Measurements from ENCODE around the gene S100A13.

Gene S100A13

DNA sequence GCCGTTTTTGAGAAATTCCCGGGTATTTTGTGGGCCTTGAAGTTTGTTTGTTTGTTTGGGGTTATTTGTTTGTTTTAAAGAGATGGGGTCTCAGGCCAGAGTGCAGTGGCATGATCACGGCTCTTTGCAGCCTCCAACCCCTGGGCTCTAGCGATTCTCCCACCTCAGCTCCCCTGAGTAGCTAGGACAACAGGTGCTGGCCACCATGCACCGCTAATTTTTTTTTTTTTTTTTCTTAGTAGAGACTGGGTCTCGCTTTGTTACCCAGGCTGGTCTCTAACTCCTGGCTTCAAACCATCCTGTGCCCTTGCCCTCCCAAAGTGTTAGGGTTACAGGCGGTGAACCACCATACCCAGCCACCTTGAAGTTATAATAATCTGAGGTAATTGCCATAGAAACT is 8.6 kb upstream of the S100A13 start:
- Mint-ChIP-seq H3K4me3 (peak overlapping the region; percentile 91), H3K9me3 (no peaks in the 10 kb centered on the region), H3K4me1 (peaks cover 45% of the 10 kb centered on the region), H3K27me3 (no peaks in the 10 kb centered on the region), H3K36me3 (peaks cover 12% of the 10 kb centered on the region), H3K27ac (peak overlapping the region; percentile 41)

GRCh38 chr1:153633754-153634665 is 6.7 kb upstream of the S100A13 start, which contains the start of gene CHTOP:
TSS of gene CHTOP (plus strand) at chr1:153634066. CDS start at chr1:153636589, 2,523 bp downstream.
- peak within 1 kb of the TSS; percentile 100 for H3K27ac Mint-ChIP-seq
- peaks cover 12% of the 10 kb centered on the region for H3K36me3 Mint-ChIP-seq
- peak within 1 kb of the TSS; percentile 91 for H3K4me3 Mint-ChIP-seq
- H3K9me3 Mint-ChIP-seq, result no peaks in the 10 kb centered on the region
- H3K27me3 Mint-ChIP-seq, result no peaks in the 10 kb centered on the region
- H3K4me1 Mint-ChIP-seq, result peaks cover 44% of the 10 kb centered on the region

GRCh38 chr1:153633161-153633753 is 6.0 kb upstream of the S100A13 start:
- peaks cover 44% of the 10 kb centered on the region for H3K4me1 Mint-ChIP-seq
- peak overlapping the region; percentile 91 for H3K4me3 Mint-ChIP-seq
- no peaks in the 10 kb centered on the region for H3K9me3 Mint-ChIP-seq
- peaks cover 12% of the 10 kb centered on the region for H3K36me3 Mint-ChIP-seq
- peak overlapping the region; percentile 91 for H3K27ac Mint-ChIP-seq
- H3K27me3 Mint-ChIP-seq, result no peaks in the 10 kb centered on the region

GRCh38 chr1:153631047-153632022 is 4.0 kb upstream of the S100A13 start:
- H3K36me3 Mint-ChIP-seq, result peaks cover 4% of the 10 kb centered on the region
- H3K27ac Mint-ChIP-seq, result peak overlapping the region; percentile 3
- H3K27me3 Mint-ChIP-seq, result peaks cover 1% of the 10 kb centered on the region
- H3K4me1 Mint-ChIP-seq, result peaks cover 29% of the 10 kb centered on the region
- no peaks in the 10 kb centered on the region for H3K9me3 Mint-ChIP-seq
- no peak overlapping the region for H3K4me3 Mint-ChIP-seq

DNA sequence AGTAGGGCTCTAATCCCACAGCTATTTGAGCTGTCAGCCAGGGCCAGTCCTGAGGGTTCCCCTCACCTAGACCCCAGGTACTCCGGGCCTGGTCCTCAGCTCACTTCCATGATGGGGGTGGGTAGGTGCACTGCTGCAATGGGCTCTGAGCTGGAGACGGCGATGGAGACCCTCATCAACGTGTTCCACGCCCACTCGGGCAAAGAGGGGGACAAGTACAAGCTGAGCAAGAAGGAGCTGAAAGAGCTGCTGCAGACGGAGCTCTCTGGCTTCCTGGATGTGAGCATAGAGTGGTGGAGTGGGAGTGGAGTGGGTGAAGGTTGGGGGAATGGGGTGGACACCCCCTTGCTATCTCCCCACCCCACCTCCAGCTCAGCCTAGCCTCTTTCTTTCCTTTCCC is 3.1 kb upstream of the S100A13 start:
- Mint-ChIP-seq H3K27ac (peak overlapping the region; percentile 59), H3K27me3 (peaks cover 4% of the 10 kb centered on the region), H3K9me3 (no peaks in the 10 kb centered on the region), H3K36me3 (peaks cover 4% of the 10 kb centered on the region), H3K4me1 (peaks cover 21% of the 10 kb centered on the region), H3K4me3 (no peak overlapping the region)

- H3K4me3 Mint-ChIP-seq, result no peak overlapping the region
Observed at GRCh38 chr1:153629971-153630370, 2.7 kb upstream of the S100A13 start.

DNA sequence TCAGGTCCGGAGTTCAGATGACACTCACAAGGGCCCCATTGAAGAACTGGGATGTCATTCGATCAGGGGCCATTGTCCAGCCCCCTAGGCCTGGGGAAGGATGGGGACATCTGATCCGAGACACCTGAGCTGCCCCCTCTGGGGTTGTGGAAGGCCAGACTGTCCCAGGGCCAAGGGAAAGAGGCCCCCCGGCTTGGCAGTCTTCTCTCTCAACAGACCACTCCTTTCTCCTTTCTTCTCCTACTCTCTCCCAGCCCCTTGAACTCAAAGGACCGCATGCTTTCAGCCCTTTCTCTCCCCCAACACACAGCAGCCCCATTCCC is 2.0 kb upstream of the S100A13 start:
- H3K9me3 Mint-ChIP-seq, result no peaks in the 10 kb centered on the region
- H3K27me3 Mint-ChIP-seq, result peaks cover 4% of the 10 kb centered on the region
- H3K4me1 Mint-ChIP-seq, result peaks cover 21% of the 10 kb centered on the region
- no peak overlapping the region for H3K4me3 Mint-ChIP-seq
- no peak overlapping the region for H3K27ac Mint-ChIP-seq
- H3K36me3 Mint-ChIP-seq, result peaks cover 2% of the 10 kb centered on the region

More at GRCh38 chr1:153629971-153630370, 2.7 kb upstream of the S100A13 start:
- Mint-ChIP-seq H3K4me1 (peaks cover 21% of the 10 kb centered on the region), H3K36me3 (peaks cover 4% of the 10 kb centered on the region), H3K27me3 (peaks cover 4% of the 10 kb centered on the region), H3K27ac (no peak overlapping the region), H3K9me3 (no peaks in the 10 kb centered on the region)

- peaks cover 21% of the 10 kb centered on the region for H3K4me1 Mint-ChIP-seq
- no peaks in the 10 kb centered on the region for H3K9me3 Mint-ChIP-seq
- H3K27me3 Mint-ChIP-seq, result peaks cover 4% of the 10 kb centered on the region
- H3K4me3 Mint-ChIP-seq, result no peak overlapping the region
- no peak overlapping the region for H3K27ac Mint-ChIP-seq
- peaks cover under 1% of the 10 kb centered on the region for H3K36me3 Mint-ChIP-seq
Observed at GRCh38 chr1:153628638-153629342, 1.5 kb upstream of the S100A13 start.

GRCh38 chr1:153627715-153628626 is 666 bp upstream of the S100A13 start, which contains the start of gene S100A1:
TSS of gene S100A1 (plus strand) at chr1:153628434. CDS start at chr1:153630522, 2,088 bp downstream.
- peaks cover 4% of the 10 kb centered on the region for H3K27me3 Mint-ChIP-seq
- no peaks in the 10 kb centered on the region for H3K36me3 Mint-ChIP-seq
- H3K4me3 Mint-ChIP-seq, result no peak within 1 kb of the TSS
- no peaks in the 10 kb centered on the region for H3K9me3 Mint-ChIP-seq
- peaks cover 13% of the 10 kb centered on the region for H3K4me1 Mint-ChIP-seq
- no peak within 1 kb of the TSS for H3K27ac Mint-ChIP-seq

DNA sequence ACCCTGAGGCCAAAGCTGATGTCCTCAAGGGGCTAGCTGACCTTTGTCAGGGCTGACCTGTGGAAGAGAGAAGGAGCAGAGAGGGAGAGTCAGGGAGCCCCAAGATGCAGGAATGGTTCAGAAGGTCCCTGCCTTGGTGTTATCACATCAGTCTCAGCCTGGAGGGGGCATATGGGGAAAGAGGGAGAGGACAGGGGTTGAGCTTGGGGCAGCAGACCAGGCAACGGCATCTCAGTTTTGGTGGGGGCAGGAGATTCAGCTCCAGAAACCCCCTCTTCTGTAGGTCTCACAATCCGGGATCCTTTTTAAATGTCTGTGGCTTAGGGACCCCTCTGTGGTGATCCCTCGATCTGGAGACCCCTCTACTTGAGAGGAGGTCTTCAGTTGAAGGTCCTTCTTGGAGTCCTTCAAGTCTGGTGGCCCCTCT is 815 bp downstream of the S100A13 start:
- H3K36me3 Mint-ChIP-seq, result no peaks in the 10 kb centered on the region
- peaks cover 5% of the 10 kb centered on the region for H3K4me1 Mint-ChIP-seq
- H3K27ac Mint-ChIP-seq, result no peak overlapping the region
- H3K27me3 Mint-ChIP-seq, result peaks cover 4% of the 10 kb centered on the region
- no peak overlapping the region for H3K4me3 Mint-ChIP-seq
- H3K9me3 Mint-ChIP-seq, result no peaks in the 10 kb centered on the region

GRCh38 chr1:153624965-153625611 is 2.2 kb downstream of the S100A13 start:
- Mint-ChIP-seq H3K36me3 (no peaks in the 10 kb centered on the region), H3K27ac (no peak overlapping the region), H3K4me3 (no peak overlapping the region), H3K9me3 (no peaks in the 10 kb centered on the region), H3K4me1 (no peaks in the 10 kb centered on the region), H3K27me3 (peaks cover 4% of the 10 kb centered on the region)

GRCh38 chr1:153623101-153623500 is 4.2 kb downstream of the S100A13 start:
- no peak overlapping the region for H3K4me3 Mint-ChIP-seq
- H3K4me1 Mint-ChIP-seq, result no peaks in the 10 kb centered on the region
- no peaks in the 10 kb centered on the region for H3K36me3 Mint-ChIP-seq
- H3K9me3 Mint-ChIP-seq, result no peaks in the 10 kb centered on the region
- peaks cover 4% of the 10 kb centered on the region for H3K27me3 Mint-ChIP-seq
- no peak overlapping the region for H3K27ac Mint-ChIP-seq

DNA sequence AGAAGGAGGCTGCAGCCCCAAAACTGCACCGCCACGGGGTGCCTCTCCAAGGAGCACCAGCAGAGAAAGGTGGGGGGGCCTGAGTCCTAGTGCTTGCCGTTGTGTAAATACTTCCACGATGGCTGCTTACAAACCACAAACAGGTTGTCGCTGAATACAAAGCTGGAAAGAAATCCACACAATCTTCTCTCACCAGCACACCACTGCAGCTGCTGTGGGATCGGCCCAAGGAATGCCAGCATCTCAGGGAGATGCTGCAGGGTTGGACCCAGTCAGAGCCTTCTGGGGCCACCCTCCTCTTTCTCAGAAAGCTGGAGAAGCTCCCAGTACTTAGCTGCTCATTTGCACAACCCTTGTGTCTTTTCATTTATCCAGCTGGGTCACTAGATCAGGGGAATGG is 8.1 kb downstream of the S100A13 start:
- Mint-ChIP-seq H3K27ac (no peak overlapping the region), H3K9me3 (no peaks in the 10 kb centered on the region), H3K4me1 (peaks cover 3% of the 10 kb centered on the region), H3K27me3 (no peaks in the 10 kb centered on the region), H3K4me3 (no peak overlapping the region), H3K36me3 (no peaks in the 10 kb centered on the region)
